Endothelial cell (in vitro differentiated cells): Measurements from ENCODE around the gene DUSP2. TPM values are rescaled to one million over a fixed set of nuclear protein-coding genes. Genes with fewer than 3 reads are reported as not detected.

Experiments used
- DNase-seq: peaks from one replicate; pipeline ENCODE4 v3.0.0; 2021; ENCODE audit warnings: low spot score
- H3K27ac Mint-ChIP-seq: one replicate; pipeline ENCODE4 v1.8.0; 2021; ENCODE audit warnings: mixed read lengths, inconsistent platforms; ENCODE audit not compliant: unreplicated experiment
- H3K27me3 Mint-ChIP-seq: one replicate; pipeline ENCODE4 v1.8.0; 2021; ENCODE audit warnings: mild to moderate bottlenecking, moderate library complexity, mixed read lengths, inconsistent platforms; ENCODE audit not compliant: unreplicated experiment
- H3K36me3 Mint-ChIP-seq: one replicate; pipeline ENCODE4 v1.8.0; 2021; ENCODE audit warnings: mild to moderate bottlenecking, low read depth, mixed read lengths, inconsistent platforms; ENCODE audit not compliant: unreplicated experiment
- H3K4me1 Mint-ChIP-seq: one replicate; pipeline ENCODE4 v1.8.0; 2021; ENCODE audit warnings: mild to moderate bottlenecking, mixed read lengths, inconsistent platforms; ENCODE audit not compliant: unreplicated experiment
- H3K4me3 Mint-ChIP-seq: one replicate; pipeline ENCODE4 v1.8.0; 2021; ENCODE audit warnings: mild to moderate bottlenecking, mixed read lengths, inconsistent platforms; ENCODE audit not compliant: unreplicated experiment
- H3K9me3 Mint-ChIP-seq: one replicate; pipeline ENCODE4 v1.8.0; 2021; ENCODE audit warnings: mixed read lengths, inconsistent platforms; ENCODE audit not compliant: unreplicated experiment
- total RNA-seq: library from RNA; stranded (reverse); fragmentation: NEBNext Ultra II Directional; extraction: Animal tissue kit (Norgen Biotek cat#: 25700); gene quantifications from one replicate; pipeline ENCODE4 v1.2.1, GENCODE V29; 2021; ENCODE audit not compliant: unreplicated experiment
- TF ChIP-seq, protein P1 (sequence below): fragments of 200-600 bp; sonication (generic); IDR thresholded peaks from one replicate; pipeline ENCODE4 v1.5.0; 2021; ENCODE audit warnings: antibody characterized with exemption; ENCODE audit not compliant: unreplicated experiment

DUSP2 gene
- total RNA-seq, 1 donor from 2014 or later = not detected

DNA sequence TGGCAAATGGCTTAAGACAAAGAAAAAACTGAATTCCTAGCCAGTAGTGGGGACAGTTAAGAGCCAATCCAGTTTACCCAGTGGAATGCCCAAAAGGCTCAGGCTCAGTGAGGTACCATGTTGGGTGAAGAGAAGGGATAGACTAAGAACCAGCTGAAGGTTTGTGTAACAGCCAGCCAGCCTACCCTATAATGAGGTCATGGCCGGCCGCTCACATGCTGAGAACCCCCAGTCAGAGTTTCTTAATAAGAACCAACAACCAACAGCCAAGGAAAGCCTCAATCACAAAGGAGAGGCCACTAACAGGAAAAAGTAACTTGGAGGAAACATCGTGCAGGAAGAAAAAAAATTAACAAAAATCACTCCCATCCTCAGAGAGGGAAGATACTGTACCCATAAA lies 25.4 kb upstream of the DUSP2 start:
- H3K9me3 Mint-ChIP-seq = no peaks in the 10 kb centered on the region

DNA sequence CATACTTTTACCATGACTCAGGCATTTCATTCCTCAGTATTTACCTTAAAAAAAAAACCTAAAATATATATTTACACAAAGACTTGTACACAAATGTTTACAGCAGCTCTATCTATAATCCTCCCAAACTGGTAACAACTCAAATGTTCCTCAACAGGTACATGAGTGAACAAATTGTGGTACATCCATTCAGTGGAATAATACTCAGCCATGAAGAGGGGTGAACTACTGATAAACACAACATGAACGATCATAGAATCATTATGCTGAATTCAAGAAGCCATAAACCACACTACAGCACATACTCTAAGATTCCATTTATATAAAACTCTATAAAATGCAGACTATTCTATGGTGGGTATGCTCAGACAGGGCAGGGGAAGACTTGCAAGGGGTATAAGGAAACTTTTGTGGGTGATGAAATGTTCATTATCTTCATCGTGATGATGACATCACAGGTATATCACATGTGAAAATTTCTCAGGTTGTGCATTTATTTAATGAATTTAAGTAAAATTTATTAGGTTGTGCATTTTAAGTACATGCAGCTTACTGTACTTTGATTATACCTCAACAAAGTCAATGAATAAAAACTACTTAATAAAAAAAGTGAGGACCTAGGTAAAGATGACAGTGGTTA lies 24.7 kb upstream of the DUSP2 start:
- TF ChIP-seq, protein P1, sequence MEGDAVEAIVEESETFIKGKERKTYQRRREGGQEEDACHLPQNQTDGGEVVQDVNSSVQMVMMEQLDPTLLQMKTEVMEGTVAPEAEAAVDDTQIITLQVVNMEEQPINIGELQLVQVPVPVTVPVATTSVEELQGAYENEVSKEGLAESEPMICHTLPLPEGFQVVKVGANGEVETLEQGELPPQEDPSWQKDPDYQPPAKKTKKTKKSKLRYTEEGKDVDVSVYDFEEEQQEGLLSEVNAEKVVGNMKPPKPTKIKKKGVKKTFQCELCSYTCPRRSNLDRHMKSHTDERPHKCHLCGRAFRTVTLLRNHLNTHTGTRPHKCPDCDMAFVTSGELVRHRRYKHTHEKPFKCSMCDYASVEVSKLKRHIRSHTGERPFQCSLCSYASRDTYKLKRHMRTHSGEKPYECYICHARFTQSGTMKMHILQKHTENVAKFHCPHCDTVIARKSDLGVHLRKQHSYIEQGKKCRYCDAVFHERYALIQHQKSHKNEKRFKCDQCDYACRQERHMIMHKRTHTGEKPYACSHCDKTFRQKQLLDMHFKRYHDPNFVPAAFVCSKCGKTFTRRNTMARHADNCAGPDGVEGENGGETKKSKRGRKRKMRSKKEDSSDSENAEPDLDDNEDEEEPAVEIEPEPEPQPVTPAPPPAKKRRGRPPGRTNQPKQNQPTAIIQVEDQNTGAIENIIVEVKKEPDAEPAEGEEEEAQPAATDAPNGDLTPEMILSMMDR = no peak
- Mint-ChIP-seq H3K4me1 (no peaks in the 10 kb centered on the region), H3K36me3 (no peaks in the 10 kb centered on the region), H3K27me3 (peaks cover 9% of the 10 kb centered on the region), H3K9me3 (no peaks in the 10 kb centered on the region), H3K4me3 (no peak overlapping the region), H3K27ac (no peak overlapping the region)
- DNase-seq = no peak

More for the DNA sequence above, 25.4 kb upstream of the DUSP2 start:
- Mint-ChIP-seq H3K4me1 (no peaks in the 10 kb centered on the region), H3K4me3 (no peak overlapping the region), H3K27me3 (peaks cover 9% of the 10 kb centered on the region), H3K36me3 (no peaks in the 10 kb centered on the region), H3K27ac (no peak overlapping the region)
- TF ChIP-seq, protein P1 = no peak
- DNase-seq = no peak

DNA sequence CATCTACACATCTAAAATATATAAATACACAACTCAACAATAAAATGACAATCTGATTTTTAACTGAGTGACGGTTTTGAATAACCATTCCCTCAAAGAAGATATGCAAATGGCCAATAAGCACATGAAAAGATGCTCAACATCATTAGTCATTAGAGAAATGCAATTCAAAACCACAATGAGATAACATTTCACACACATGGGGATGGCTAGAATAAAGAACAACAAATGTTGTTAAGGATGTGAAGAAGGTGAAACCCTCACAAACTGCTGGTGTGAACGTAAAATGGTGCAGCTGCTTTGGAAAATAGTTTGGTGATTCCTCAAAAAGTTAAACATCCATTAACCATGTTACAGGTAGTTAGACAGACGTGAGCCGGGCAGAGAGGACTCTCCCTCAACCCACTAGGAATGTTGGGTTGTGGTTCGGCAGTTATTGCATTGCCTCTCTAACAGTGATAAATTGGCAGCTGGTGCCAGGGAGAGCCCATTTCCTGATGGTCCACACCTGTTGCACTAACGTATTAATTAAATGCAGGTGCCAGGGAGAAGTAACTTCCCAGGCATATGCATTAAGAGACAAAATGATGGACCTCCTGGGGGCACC lies 22.3 kb upstream of the DUSP2 start:
- no peak for DNase-seq
- Mint-ChIP-seq H3K27ac (no peak overlapping the region), H3K27me3 (peaks cover 9% of the 10 kb centered on the region), H3K36me3 (no peaks in the 10 kb centered on the region), H3K4me1 (no peaks in the 10 kb centered on the region), H3K4me3 (no peak overlapping the region), H3K9me3 (no peaks in the 10 kb centered on the region)
- TF ChIP-seq, protein P1 = no peak

DNA sequence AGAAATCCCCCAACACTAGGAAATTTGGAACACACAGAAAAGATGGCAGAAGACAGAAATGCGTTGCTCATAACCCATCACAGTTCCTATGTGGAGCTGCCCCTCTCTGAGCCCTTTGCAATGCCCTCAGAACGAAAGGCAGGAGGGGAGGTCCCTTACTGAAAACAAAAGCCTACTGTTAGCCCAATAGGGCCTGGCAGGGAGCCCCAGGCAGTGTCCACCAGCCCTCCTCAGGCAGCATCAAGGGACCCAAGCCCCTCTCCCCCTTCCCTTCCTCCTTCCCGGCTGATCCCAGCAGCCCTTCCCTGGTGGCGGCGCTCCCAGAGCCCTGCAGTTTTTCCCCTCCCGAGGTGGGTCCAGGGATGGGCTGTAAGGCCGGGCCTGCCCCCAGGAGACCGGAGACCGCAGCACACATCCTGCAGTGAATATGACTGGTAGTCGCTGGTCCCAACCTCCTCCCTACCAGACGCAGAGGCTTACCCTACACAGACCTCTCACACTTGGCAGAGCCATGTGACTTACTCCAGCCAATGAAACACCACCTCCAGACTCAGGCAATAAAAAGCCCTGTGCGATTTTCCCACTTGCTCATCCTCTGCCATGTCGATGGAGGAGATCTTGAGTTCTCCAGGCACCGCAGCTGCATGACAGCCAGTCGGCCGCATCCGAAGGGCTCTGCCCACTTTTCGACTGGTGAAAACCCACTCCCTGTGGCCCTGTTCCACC lies 19.4 kb upstream of the DUSP2 start:
- Mint-ChIP-seq H3K27me3 (peaks cover 1% of the 10 kb centered on the region), H3K27ac (no peak overlapping the region), H3K4me1 (peaks cover 4% of the 10 kb centered on the region), H3K36me3 (no peaks in the 10 kb centered on the region), H3K4me3 (no peak overlapping the region), H3K9me3 (no peaks in the 10 kb centered on the region)
- TF ChIP-seq, protein P1 = no peak
- DNase-seq = no peak
